HG03103 (cell line): ENCODE data around the gene SP4.

Source experiments
- ATAC-seq: cut with Tn5 transposase; IDR thresholded peaks from one replicate; pipeline ENCODE4 v1.9.1; 2021; ENCODE audit warnings: low read depth; ENCODE audit not compliant: unreplicated experiment

The SP4 gene

DNA sequence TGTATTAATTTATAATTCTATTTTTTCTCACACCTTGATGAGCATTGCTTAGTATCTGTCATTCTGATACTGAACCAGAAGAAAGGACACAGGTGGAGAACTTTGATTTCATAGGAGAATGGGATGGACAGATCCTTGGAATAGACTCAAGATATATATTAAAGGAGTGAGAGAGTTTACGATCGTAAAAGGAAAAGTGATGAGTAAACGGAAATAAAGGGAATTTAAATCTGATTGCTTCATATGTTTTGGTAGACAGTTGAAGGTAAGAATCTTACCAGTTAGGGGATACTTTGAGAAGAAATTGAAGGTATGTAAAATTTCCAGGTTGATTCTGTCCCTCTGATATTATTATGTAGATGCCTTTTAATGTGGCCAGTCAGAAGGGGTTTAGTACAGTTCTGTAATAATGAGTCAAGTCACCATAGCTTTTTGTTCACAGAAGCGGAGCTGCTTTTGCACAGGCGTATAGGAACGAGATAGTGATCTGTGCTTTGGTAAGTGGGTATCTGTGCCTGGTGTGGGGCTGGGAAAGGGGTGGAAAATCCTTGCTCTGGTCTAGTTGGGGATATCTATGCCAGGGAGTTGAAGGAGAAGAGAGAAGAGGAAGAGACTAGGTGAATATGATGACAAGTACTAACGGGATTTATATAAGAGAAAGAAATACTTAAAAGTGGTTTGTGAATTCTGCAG is 15.4 kb downstream of the SP4 start:
- ATAC-seq: no peak

DNA sequence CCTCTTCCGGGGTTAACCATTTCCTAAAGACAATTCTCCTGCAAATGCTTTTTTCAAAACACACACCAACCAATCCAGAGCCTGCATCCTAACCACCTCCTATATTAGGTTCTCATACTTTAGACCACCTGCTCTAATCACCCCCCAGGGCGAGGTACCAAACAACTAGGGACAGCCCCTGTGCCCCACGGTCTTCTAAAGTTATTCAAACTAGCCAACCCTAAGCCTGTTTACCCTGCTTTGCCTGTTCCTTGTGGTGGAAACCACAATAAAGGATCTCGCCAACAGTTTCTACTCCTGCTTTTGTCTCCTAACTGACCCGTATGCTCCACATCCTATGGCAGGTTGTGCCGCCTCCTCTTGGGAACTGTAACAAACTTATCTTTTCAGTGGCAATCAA is 21.1 kb downstream of the SP4 start:
- no peak for ATAC-seq

DNA sequence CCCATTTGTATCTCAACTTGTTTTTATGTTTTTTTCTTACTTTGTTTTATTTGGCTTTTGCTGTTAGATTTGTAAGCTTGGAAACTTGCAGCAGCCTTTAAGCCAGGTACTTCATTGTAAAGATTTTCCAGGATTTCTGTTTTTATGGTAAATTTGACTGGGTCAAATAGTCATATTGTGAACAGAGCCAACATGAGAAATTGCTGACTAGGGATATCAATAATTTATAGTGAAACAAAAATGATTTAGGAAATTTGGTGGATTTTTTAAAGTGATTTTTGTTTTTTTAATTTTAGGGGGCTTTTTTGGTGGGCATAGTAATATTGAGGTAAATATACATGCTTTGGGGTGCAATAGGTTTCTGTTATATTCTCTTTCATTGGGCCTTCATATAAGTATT is 22.2 kb downstream of the SP4 start:
- no peak for ATAC-seq

DNA sequence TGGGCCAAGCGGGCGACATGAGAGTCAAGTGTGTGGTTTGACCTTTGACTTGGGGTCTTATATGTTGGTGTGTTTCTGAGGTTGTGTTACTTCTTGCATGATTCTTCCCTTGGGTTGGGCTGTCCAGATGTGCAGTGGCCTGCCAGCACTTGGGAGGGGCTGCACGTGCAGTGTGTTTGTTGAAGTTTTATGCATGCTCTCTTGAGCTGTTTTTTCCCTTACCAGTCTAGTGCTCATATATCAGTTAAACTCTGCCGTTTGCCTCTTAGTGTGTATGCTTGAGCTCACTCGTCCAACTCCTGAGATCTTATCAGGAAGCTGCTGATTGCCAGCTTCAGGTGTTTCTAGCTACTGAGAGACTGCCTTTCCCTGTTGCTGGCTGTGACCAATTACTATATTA is 23.1 kb downstream of the SP4 start:
- no peak for ATAC-seq

DNA sequence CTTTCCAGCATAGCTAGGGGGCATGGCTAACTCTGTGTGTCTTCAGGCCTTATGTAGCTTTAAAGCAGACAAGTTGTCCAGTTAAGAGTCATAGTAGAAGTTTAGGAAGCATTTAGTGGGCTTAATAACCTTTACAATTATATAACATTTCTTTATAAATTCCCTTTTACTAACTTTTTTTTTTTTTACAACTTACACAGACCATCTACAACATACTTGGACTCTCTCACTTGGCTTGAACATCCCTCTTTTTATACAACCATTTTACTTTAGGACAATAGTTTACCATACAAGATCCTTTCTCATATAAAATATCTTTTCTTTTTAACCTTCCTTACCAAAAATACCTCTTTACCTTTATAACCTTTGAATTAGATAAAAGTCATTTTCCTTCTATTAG is 26.3 kb downstream of the SP4 start:
- no peak for ATAC-seq

DNA sequence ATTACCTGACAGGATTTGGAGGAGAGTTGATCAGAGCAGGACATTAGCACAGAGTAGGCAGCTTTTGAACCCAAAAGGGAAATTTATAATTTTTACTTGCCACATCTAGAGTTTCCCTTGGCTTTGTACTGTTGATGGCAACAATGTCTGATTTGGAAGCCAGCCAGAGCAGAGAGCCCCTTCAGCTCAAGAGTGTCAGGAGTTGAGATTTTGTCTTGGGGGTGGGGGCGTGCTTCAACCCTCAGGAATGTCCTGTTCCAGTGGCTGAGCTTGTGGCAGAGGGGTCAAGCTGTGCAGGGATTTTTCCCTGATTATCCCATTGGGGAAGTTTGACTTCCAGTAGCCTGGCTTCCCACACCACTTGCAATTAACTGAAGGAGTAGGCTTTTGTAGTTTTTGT is 27.0 kb downstream of the SP4 start:
- ATAC-seq: no peak

DNA sequence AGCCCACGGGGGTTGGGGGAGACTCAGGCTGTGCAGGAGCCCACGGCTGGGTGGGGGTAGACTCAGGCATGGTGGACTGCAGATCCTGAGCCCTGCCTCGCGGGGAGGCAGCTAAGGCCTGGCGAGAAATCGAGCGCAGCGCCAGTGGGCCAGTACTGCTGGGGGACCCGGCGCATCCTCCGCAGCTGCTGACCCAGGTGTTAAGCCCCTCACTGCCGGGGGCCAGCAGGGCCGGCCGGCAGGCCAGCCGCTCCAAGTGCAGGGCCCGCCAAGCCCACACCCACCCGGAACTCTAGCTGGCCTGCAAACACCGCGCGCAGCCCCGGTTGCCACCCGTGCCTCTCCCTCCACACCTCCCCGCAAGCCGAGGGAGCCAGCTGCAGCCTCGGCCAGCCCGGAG is 33.4 kb downstream of the SP4 start:
- no peak for ATAC-seq

DNA sequence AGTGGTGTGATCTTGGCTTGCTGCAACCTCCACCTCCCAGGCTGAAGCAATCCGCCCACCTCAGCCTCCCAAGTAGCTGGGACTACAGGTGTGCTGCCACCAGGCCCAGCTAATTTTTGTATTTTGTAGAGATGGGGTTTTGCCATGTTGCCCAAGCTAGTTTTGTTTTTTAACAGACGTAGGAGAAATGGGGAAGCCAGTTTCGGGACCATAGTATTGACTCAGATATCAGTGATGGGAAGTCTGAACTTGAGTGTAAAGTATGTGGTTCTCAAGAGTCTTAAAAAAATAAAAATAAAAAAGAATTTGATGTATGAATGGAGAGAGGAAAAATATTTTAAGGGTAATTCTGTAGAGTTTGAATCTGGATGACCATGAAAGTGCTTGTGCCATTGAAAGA is 34.2 kb downstream of the SP4 start:
- ATAC-seq: no peak

DNA sequence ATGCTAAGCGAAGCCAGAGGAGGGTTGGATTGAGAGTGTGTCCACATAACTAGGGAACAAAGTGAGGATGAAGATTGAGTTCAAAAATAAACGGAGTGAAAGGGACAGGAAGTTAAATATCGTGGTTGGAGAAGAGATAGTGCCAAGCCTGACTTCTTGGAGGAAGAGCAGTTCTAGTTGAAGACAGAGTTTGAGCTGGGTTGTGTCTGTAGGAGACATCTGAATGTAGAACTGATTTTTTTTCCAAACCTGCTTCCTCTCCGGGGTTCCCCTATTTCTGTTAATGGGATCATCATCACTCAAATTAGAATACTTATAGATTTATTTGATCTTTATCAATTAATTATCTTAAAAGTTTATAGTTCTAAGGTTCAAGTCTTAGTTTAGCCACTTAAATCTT is 35.6 kb downstream of the SP4 start:
- ATAC-seq: no peak

DNA sequence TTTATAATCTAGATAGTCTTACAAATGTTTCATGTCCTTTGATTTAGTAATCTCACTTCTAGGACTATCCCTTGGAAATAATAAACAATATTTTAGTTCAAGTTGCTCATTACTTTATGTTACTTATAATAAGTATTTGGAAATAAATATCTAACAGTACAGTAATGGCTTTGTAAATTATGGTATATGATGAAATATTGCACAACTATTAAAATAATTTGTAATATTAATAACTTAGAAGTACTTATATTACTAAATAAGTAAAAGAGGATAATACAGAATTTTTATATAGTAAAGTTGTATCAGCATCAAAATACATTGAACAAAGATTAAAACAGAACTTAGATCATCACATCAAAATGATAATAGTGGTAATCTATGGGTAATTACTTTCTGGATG is 41.1 kb downstream of the SP4 start:
- ATAC-seq: no peak

DNA sequence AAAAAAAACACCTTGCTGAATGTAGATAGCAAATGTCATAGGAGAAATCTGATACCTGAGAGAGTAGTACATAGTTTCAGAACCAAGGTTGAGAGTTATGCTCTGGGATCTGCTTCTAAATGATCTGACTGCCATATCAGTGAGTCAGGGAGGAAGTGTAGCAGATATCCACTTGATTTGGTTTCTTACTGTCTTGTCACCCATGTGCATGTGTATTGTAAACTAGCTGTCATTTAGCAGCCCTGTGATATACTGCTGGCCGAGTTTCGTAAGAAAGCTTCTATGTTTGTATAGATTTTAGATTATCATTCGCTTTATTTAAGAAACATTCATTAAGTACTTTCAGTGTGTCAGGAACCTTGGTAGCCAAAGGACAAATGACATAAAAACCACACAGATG is 42.0 kb downstream of the SP4 start:
- no peak for ATAC-seq

DNA sequence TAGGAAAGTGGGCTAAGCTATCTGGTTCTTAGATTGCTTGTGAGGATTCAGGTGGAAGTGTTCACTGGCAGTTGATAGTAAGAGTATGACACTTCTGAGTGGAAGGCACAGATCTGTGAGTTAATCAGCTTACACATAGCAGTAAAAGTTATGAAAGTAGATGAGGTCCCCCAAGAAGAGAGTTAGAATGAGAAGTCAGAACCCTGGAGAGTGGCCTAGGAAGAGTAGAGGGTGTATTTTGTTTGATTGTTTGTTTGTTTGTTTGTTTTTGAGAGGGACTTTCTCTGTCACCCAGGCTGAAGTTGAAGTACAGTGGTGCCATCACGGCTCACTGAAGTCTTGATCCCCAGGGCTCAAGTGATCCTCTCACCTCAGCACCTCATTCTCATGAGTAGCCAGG is 44.1 kb downstream of the SP4 start:
- no peak for ATAC-seq

DNA sequence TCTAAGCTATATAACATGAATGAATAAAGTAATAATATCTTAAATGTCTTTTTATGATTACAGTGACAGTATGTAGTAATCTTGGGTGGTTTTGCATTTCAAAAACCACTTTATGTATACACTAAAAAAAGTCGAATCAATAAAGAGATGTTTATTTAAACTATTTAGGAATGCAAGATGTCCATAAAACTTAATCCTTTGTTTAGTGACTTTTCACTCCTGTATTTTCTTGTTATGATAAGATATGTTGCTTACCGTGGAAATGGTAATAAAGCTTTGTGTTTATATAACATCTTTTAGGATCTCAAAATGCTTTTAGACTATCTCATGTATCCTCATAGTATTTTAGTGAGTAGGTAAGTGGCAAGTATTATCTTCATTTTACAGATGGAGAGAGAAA is 48.5 kb downstream of the SP4 start:
- no peak for ATAC-seq

DNA sequence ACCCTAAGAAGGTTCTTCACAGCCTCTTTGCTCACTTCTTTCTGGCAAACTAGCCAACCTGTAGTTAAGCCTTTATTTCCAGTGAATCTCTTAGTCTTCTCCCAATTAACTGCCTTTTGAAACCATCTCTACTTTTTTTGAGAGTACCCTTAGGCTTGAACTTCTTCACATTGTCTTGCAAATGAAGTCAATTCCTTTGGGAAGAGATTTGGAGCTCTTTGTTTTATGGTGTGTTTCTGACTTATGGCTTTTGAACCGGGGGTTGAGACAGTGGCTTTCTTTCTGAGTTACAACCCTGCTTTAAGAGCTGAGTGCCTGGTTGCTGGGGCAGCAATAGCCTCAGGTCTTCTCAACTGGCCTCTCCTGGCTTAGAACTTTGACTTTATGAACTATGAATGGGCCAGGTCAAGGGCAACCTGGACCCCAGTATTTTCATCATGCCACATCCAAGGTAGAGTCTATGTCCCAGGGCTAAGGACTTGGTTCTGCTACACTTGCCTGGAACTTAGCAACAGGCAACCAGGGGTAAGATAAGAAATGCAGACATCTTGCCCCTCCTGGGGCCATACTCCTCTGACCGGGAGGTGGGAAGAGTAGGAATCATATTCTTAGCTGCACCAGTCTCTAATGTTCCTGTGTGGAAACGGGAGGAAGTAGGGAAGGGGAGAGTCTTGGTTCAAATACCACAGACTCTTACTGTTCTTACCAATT is 53.0 kb downstream of the SP4 start:
- ATAC-seq: no peak

DNA sequence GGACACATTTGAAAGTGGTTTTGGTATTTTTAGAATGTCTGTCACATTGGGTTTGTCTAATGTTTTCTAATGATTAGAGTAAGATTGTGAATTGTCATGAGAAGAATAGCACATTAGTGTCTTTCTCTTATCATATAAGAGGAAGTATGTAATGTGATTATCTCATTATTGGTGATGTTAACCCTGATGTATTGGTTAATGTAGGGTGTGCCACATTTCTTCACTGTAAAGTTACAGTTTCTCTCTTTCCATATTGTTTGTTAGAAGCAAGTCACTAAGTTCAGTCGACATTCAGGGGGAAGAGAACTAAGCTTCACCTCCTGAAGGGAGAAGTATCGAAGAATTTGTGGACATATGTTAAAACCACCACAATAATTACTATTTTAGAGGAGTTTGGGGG is 58.6 kb downstream of the SP4 start:
- no peak for ATAC-seq

DNA sequence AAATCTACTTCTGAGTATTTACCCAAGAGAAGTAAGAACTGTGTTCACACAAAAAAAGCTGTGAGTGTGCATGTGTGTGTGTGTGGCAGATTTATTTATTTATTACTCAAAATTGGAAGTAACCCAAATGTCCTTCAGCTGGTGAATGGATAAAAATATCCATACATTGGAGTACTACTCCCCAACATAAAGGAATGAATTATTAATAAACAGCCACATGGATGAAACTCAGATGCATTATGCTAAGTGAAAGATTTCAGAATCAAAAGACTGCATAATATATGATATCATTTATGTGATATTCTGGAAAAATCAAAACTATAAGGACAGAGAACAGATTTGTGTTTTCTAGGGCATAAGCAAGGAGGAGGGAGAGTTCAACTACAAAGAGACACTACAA is 67.8 kb downstream of the SP4 start:
- no peak for ATAC-seq

DNA sequence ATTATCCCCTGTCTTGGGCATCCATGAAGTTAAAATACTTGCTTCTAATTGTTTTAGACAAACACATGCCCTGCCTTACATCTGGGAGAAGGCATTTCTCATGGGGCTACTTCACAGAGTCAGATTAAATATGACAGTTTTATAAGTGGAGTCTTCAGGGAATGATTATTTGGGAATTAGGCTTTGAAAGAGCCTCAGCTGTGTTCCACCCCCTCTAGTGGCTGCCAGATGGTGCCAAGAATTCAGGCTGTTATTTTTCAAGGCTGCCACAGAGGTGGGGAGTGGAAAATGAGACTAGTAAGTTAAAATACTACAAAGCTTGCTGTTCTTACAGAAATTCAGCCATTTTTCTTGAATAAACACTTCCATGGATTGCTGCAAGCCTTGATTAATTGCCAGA is 69.2 kb downstream of the SP4 start:
- ATAC-seq: no peak

DNA sequence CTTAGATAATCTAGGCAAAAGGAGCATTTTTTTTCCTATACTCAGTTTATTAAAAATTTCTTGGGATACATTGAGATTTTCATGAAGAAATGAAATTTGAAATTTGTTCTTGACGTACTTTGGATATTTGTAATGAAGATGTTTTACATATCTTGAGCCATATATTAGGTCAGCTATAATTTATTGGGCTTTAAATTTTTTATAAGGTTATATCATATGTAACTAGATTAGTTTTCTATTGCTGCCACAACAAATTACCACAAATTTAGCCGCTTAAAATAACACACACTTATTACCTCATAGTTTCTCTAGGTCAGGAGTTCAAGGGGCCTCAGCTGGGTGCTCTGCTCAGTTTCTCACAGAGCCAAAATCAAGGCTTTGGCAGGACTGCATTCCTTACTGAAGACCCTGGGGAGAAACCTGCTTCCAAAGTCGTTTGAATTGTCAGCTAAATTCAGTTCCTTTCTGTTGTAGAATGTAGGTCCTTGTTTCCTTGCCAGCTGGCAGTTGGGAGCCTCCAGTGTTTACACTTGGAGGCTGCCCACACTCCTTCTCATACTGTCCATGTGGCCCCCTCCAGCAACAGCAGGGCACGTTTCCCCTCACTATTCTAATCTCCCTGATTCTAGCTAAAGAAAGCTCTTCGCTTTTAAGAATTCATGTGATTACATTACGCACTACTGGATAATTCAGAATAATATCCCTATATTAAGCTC is 72.4 kb downstream of the SP4 start:
- ATAC-seq: no peak

DNA sequence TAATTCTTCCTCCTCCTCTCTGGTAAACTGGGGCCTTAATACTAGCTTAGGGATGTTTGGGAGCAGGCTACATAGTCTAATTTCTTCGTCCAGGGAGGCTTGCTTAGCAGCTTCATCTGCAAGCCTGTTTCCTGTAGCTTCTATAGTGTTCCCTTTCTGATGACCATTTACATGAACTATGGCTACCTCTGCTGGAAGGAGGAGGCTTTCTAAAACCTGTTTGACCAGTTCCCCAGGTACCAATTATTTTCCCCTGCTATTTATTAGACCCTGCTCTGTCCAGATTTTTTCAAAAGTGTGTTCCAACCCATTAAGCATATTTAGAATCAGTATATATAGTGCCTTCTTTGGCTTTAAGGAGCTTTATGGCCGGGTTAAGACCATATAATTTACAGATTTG is 76.1 kb downstream of the SP4 start:
- no peak for ATAC-seq

DNA sequence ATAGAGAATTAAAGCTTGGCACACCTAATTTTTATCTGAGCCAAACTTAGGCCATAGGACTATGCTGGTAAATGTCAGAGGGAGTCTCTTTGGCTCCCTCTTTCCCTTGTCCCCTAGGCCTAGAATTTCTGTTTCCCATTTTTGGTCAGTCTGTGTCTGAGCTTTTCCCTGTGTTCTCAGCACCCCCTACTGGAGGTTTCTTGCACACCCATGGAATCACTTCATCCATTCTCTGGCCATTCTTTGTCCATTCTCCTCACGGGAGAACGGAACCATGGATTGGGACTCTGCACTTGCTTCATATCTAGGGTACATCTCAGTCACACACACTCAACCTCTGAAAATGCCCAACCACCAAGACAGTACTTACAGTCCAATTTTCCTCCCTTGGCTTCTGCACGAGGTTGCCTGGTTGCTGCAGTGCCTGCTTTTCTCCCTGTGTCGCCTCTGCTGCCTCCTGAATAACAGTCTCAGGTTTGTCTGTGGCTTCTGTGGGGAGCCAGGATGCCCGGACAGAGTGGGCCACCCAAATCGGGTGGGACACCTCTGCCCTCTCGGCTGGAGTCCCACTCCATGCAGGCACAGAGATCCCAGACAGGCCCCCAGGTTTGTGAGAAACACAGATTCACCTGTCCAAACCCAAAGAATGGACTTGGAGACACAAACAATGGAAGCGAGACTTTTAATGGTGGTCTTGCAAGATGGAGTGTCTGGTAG is 79.9 kb downstream of the SP4 start:
- ATAC-seq: no peak

DNA sequence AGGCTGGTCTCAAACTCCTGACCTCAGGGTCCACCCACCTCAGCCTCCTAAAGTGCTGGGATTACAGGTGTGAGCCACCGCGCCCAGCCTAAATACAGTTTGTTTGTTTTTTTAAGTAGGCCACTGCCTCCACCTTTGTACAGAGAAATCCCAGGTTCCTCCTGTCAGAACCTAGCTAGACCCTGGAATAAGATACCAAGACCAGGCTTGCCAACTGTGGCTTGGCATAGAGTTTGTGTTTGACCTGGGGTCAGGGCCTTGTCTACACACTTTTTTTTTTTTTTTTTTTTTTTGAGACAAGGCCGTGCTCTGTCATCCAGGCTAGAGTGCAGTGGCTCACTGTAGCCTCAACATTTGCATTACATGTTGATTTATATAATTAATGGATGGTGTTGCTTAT is 80.7 kb downstream of the SP4 start:
- ATAC-seq: no peak
